ENCODE results near the gene JARID2.

The JARID2 gene

GRCh38 chr6:15245361-15246216, at the start of gene JARID2:
TSS of gene JARID2 (plus strand) at chr6:15246069. CDS start at chr6:15246540, 471 bp downstream.
- peak; percentile 97 for DNase-seq (ENCODE audit: low spot score)

- DNase-seq (ENCODE audit: low spot score): no peak
Measured at GRCh38 chr6:15200087-15200486, 45.8 kb upstream of the JARID2 start.

GRCh38 chr6:15205321-15205720, 40.5 kb upstream of the JARID2 start:
- peak; percentile 87 for DNase-seq (ENCODE audit: low spot score)

GRCh38 chr6:15206887-15207286, 39.0 kb upstream of the JARID2 start:
- DNase-seq (ENCODE audit: low spot score): no peak

GRCh38 chr6:15207923-15208322, 37.9 kb upstream of the JARID2 start:
- DNase-seq (ENCODE audit: low spot score): peak; percentile 52

GRCh38 chr6:15213838-15214400, 31.9 kb upstream of the JARID2 start:
- DNase-seq (ENCODE audit: low spot score): no peak

GRCh38 chr6:15218401-15218800, 27.5 kb upstream of the JARID2 start:
- DNase-seq (ENCODE audit: low spot score): no peak

GRCh38 chr6:15220062-15220461, 25.8 kb upstream of the JARID2 start:
- no peak for DNase-seq (ENCODE audit: low spot score)

GRCh38 chr6:15227827-15228318, 18.0 kb upstream of the JARID2 start:
- DNase-seq (ENCODE audit: low spot score): no peak

- DNase-seq (ENCODE audit: low spot score): no peak
Measured at GRCh38 chr6:15230827-15231226, 15.0 kb upstream of the JARID2 start.

- no peak for DNase-seq (ENCODE audit: low spot score)
Measured at GRCh38 chr6:15232836-15233510, 12.9 kb upstream of the JARID2 start.

- DNase-seq (ENCODE audit: low spot score): no peak
Measured at GRCh38 chr6:15234068-15234758, 11.7 kb upstream of the JARID2 start.

GRCh38 chr6:15239616-15240364, 6.1 kb upstream of the JARID2 start:
- no peak for DNase-seq (ENCODE audit: low spot score)

GRCh38 chr6:15242503-15242902, 3.4 kb upstream of the JARID2 start:
- no peak for DNase-seq (ENCODE audit: low spot score)

- DNase-seq (ENCODE audit: low spot score): no peak
Measured at GRCh38 chr6:15242937-15243614, 2.8 kb upstream of the JARID2 start.

- no peak for DNase-seq (ENCODE audit: low spot score)
Measured at GRCh38 chr6:15243910-15244619, 1.8 kb upstream of the JARID2 start.

GRCh38 chr6:15244620-15245360, 1.1 kb upstream of the JARID2 start:
- DNase-seq (ENCODE audit: low spot score): peak; percentile 68

GRCh38 chr6:15246217-15246665, 372 bp downstream of the JARID2 start:
- no peak for DNase-seq (ENCODE audit: low spot score)
